Upper lobe of left lung (tissue), 6 donors: ENCODE data around the gene ARPC1B. TPM values are rescaled to one million over a fixed set of nuclear protein-coding genes. Genes with fewer than 3 reads are reported as not detected.
"Not testable (repeated sequence)": the region's sequence is repeated elsewhere in the genome, so short reads cannot be mapped to it uniquely, and the experiment has no call there.

Experiments
- ATAC-seq, 2 donors: fragments of 200-7000 bp; cut with Tn5 transposase; one replicate each; pipeline ENCODE4 v1.9.1; 2022; ENCODE audit warnings: mild to moderate bottlenecking in 2 of 2, moderate library complexity in 2 of 2; ENCODE audit not compliant: low FRiP score in 2 of 2
- DNase-seq, 2 donors: peaks; one replicate each; pipeline ENCODE4 v3.0.0-alpha.2; 2019 to 2020
- H3K27ac ChIP-seq, 4 donors: fragments of 200-600 bp; sonication (generic); one replicate each; pipeline ENCODE4 v1.5.1; 2016 to 2019
- H3K27me3 ChIP-seq, 4 donors: fragments of 200-600 bp; sonication (generic); one replicate each; pipeline ENCODE4 v1.5.1; 2017 to 2019
- H3K36me3 ChIP-seq, 4 donors: fragments of 200-600 bp; sonication (generic); one replicate each; pipeline ENCODE4 v1.5.1; 2016 to 2019
- H3K4me1 ChIP-seq, 4 donors: fragments of 200-600 bp; sonication (generic); one replicate each; pipeline ENCODE4 v1.5.1; 2018 to 2019
- H3K4me3 ChIP-seq, 4 donors: fragments of 200-600 bp; sonication (generic); one replicate each; pipeline ENCODE4 v1.5.1; 2017 to 2019; ENCODE audit warnings: mild to moderate bottlenecking in 2 of 4, moderate library complexity in 1 of 4
- H3K9me3 ChIP-seq, 4 donors: fragments of 200-600 bp; sonication (generic); one replicate each; pipeline ENCODE4 v1.5.1; 2018 to 2019
- EP300 ChIP-seq, 4 donors: sonication (generic); formaldehyde crosslinking; IDR thresholded peaks; one replicate each; pipeline ENCODE4 v1.5.1; 2017; ENCODE audit warnings: antibody characterized with exemption in 4 of 4, control low read depth in 2 of 4
- POLR2A ChIP-seq, 4 donors: fragments of 450-650 bp; IDR thresholded peaks; one replicate each; pipeline ENCODE4 v1.5.1; 2016 to 2017; ENCODE audit warnings: antibody characterized with exemption in 4 of 4, mild to moderate bottlenecking in 2 of 4
- POLR2AphosphoS5 ChIP-seq, 2 donors: sonication (generic); formaldehyde crosslinking; IDR thresholded peaks; one replicate each; pipeline ENCODE4 v1.5.1; 2017; ENCODE audit warnings: antibody characterized with exemption in 2 of 2
- WGBS, 2 donors: methylation state at CpG; one replicate each; pipeline ENCODE4 v1.1.5; 2017 to 2018; 5-methylcytosine and 5-hydroxymethylcytosine counted together
- total RNA-seq, 6 donors: library from RNA; depleted of rRNA in 4 of 6; stranded (reverse); fragments of >200 nt in 4 of 6; gene quantifications; one replicate each; pipeline versions ENCODE4 v1.1.0 to v1.2.1, GENCODE V29; 2016 to 2021
- TF ChIP-seq, protein P1 (sequence below), 6 experiments: fragments of 450-650 bp in 4 of 6; fragments of 200-600 bp in 2 of 6; sonication (generic) in 2 of 6; IDR thresholded peaks; one replicate each; pipeline ENCODE4 v1.5.1; 2016 to 2019; ENCODE audit warnings: antibody characterized with exemption in 6 of 6
- donor health status: DM: no; HTN: no; CAD: no; lungs with moderate emphysema.
- donor health status: DM: no; HTN: yes; CAD: no; lungs with severe emphysema.

Gene ARPC1B
- total RNA-seq, 6 donors from 2014 or later, result 186 to 387 (median 304) TPM

DNA sequence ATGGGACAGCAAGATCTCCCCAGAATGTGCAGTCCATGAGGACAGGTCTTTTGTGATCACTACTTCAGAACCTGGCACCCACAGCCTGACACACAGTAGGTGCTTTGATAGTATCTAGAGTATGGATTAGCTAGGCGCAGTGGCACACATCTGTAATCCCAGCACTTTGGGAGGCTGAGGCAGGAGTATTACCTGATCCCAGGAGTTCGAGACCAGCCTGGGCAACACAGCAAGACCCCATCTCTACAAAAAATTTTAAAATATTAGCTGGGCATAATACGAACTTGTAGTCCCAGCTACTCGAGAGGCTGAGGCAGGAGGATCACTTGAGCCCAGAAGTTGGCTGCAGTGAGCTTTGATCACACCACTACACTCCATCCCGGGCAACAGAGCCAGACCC lies 22.3 kb upstream of the ARPC1B start:
- no peaks in the 10 kb centered on the region for H3K4me1 ChIP-seq
- no peak overlapping the region for H3K27ac ChIP-seq
- 89 to 99% methylated on average over 5 of the region's 5 CpGs for WGBS, 2 donors
- no peaks in the 10 kb centered on the region for H3K27me3 ChIP-seq
- H3K36me3 ChIP-seq, result peaks cover 40 to 100% (median 86%) of the 10 kb centered on the region in 4 donors
- TF ChIP-seq, protein P1, sequence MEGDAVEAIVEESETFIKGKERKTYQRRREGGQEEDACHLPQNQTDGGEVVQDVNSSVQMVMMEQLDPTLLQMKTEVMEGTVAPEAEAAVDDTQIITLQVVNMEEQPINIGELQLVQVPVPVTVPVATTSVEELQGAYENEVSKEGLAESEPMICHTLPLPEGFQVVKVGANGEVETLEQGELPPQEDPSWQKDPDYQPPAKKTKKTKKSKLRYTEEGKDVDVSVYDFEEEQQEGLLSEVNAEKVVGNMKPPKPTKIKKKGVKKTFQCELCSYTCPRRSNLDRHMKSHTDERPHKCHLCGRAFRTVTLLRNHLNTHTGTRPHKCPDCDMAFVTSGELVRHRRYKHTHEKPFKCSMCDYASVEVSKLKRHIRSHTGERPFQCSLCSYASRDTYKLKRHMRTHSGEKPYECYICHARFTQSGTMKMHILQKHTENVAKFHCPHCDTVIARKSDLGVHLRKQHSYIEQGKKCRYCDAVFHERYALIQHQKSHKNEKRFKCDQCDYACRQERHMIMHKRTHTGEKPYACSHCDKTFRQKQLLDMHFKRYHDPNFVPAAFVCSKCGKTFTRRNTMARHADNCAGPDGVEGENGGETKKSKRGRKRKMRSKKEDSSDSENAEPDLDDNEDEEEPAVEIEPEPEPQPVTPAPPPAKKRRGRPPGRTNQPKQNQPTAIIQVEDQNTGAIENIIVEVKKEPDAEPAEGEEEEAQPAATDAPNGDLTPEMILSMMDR (IDR thresholded peaks at IDR 0.05), result no peak
- H3K4me3 ChIP-seq, result no peak overlapping the region
- ATAC-seq (no peak), DNase-seq (no peak)
- no peaks in the 10 kb centered on the region for H3K9me3 ChIP-seq

GRCh38 chr7:99355098-99355497 lies 19.4 kb upstream of the ARPC1B start:
- no peaks in the 10 kb centered on the region for H3K27me3 ChIP-seq
- ATAC-seq (no peak), DNase-seq (no peak)
- H3K36me3 ChIP-seq, result peaks cover 42 to 100% (median 88%) of the 10 kb centered on the region in 4 donors
- WGBS, 2 donors, result 92 to 94% methylated on average over 7 of the region's 7 CpGs
- no peaks in the 10 kb centered on the region for H3K9me3 ChIP-seq
- H3K4me3 ChIP-seq, result no peak overlapping the region
- no peaks in the 10 kb centered on the region for H3K4me1 ChIP-seq
- TF ChIP-seq EP300 (IDR thresholded peaks at IDR 0.05) (no peak), POLR2AphosphoS5 (IDR thresholded peaks at IDR 0.05) (no peak), POLR2A (IDR thresholded peaks at IDR 0.05) (no peak)
- TF ChIP-seq, protein P1 (IDR thresholded peaks at IDR 0.05), result no peak
- no peak overlapping the region for H3K27ac ChIP-seq

- WGBS, 2 donors, result 94 to 95% methylated on average over 11 to 16 of the region's 16 CpGs
- no peak for DNase-seq
Observed at GRCh38 chr7:99357701-99358490, 16.6 kb upstream of the ARPC1B start.

DNA sequence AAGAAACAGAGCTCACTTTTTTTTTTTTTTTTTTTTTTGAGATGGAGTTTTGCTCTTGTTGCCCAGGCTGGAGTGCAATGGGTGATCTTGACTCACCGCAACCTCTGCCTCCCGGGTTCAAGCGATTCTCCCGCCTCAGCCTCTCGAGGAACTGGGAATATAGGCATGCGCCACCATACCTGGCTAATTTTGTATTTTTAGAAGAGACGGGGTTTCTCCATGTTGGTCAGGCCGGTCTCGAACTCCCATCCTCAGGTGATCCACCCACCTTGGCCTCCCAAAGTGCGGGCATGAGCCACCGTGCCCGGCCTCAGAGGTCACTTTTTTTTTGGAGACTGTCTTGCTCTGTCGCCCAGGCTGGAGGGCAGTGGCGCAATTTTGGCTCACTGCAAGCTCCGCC lies 16.0 kb upstream of the ARPC1B start:
- DNase-seq, H3K4me1 ChIP-seq, H3K27ac ChIP-seq, H3K4me3 ChIP-seq, H3K9me3 ChIP-seq, H3K27me3 ChIP-seq, ATAC-seq: not testable (repeated sequence)
- WGBS, 2 donors, result 97% methylated on average over 12 to 15 of the region's 15 CpGs
- H3K36me3 ChIP-seq, result peaks cover 34 to 100% (median 87%) of the 10 kb centered on the region in 4 donors

More at GRCh38 chr7:99357701-99358490, 16.6 kb upstream of the ARPC1B start:
- ATAC-seq, result no peak
- TF ChIP-seq POLR2A (IDR thresholded peaks at IDR 0.05), result no peak
- TF ChIP-seq EP300 (IDR thresholded peaks at IDR 0.05), result no peak
- no peak for TF ChIP-seq POLR2AphosphoS5 (IDR thresholded peaks at IDR 0.05)
- TF ChIP-seq, protein P1 (IDR thresholded peaks at IDR 0.05), result no peak
- no peaks in the 10 kb centered on the region for H3K9me3 ChIP-seq
- H3K27me3 ChIP-seq, result no peaks in the 10 kb centered on the region
- no peak overlapping the region for H3K4me3 ChIP-seq
- peaks cover 28 to 100% (median 86%) of the 10 kb centered on the region in 4 donors for H3K36me3 ChIP-seq
- no peak overlapping the region for H3K27ac ChIP-seq
- no peaks in the 10 kb centered on the region for H3K4me1 ChIP-seq

GRCh38 chr7:99359465-99360154 lies 14.9 kb upstream of the ARPC1B start:
- Histone ChIP-seq H3K27me3 (no peaks in the 10 kb centered on the region), H3K27ac (no peak overlapping the region), H3K4me3 (no peak overlapping the region), H3K9me3 (no peaks in the 10 kb centered on the region), H3K4me1 (no peaks in the 10 kb centered on the region), H3K36me3 (peaks cover 33 to 100% (median 87%) of the 10 kb centered on the region in 4 donors)
- no peak for DNase-seq
- TF ChIP-seq, protein P1 (IDR thresholded peaks at IDR 0.05), result no peak
- no peak for TF ChIP-seq POLR2AphosphoS5 (IDR thresholded peaks at IDR 0.05)
- WGBS, 2 donors, result 89 to 91% methylated on average over 22 of the region's 22 CpGs
- no peak for ATAC-seq
